Brain microvascular endothelial cell (primary cell): Measurements from ENCODE around the gene B3GNT2.
A peak's percentile ranks its signal among the peaks of the same experiment; 100 is the strongest.

Source experiments
- DNase-seq: peaks from one replicate; pipeline ENCODE4 v3.0.0-alpha.2; 2020
- H3K27ac ChIP-seq: fragments of 250-450 bp; sonication (Bioruptor Pico); 2 replicates; pipeline ENCODE4 v1.5.1; 2020; ENCODE audit warnings: mild to moderate bottlenecking, moderate library complexity
- H3K27me3 ChIP-seq: fragments of 250-450 bp; sonication (Bioruptor Pico); replicated peaks from 2 replicates; pipeline ENCODE4 v1.5.1; 2020; ENCODE audit warnings: mild to moderate bottlenecking
- H3K36me3 ChIP-seq: fragments of 250-450 bp; sonication (Bioruptor Pico); replicated peaks from 2 replicates; pipeline ENCODE4 v1.5.1; 2020; ENCODE audit warnings: mild to moderate bottlenecking
- H3K4me3 ChIP-seq: 2 replicates; pipeline ENCODE4 v1.5.1; 2011; ENCODE audit warnings: low read depth, mild to moderate bottlenecking, control low read depth, low read length, moderate library complexity
- CTCF ChIP-seq: IDR thresholded peaks from 2 replicates; pipeline ENCODE4 v1.5.1; 2011; ENCODE audit warnings: low read depth, mild to moderate bottlenecking, moderate library complexity, low read length, control low read depth, inconsistent platforms; ENCODE audit errors: missing control alignments
- in situ Hi-C: cut with HindIII; loops from 2 replicates; pipeline ENCODE4 v1.10.0; 2017; ENCODE audit warnings: low sequenced_read_pairs, low pct_ligation_motif_present

B3GNT2 gene

GRCh38 chr2:62189196-62189595 lies 6.7 kb upstream of the B3GNT2 start:
- H3K36me3 ChIP-seq, result no peaks in the 10 kb centered on the region
- TF ChIP-seq CTCF, result no peak
- DNase-seq, result no peak
- in situ Hi-C loops, result no loop called here
- no peak overlapping the region for H3K4me3 ChIP-seq
- no peaks in the 10 kb centered on the region for H3K27me3 ChIP-seq
- H3K27ac ChIP-seq, result no peak overlapping the region

GRCh38 chr2:62192811-62193210 lies 3.1 kb upstream of the B3GNT2 start:
- H3K27ac ChIP-seq, result no peak overlapping the region
- TF ChIP-seq CTCF, result no peak
- H3K36me3 ChIP-seq, result no peaks in the 10 kb centered on the region
- in situ Hi-C loops, result no loop called here
- no peak overlapping the region for H3K4me3 ChIP-seq
- no peaks in the 10 kb centered on the region for H3K27me3 ChIP-seq
- no peak for DNase-seq

- DNase-seq, result no peak
- H3K4me3 ChIP-seq, result peak overlapping the region; percentile 90
- no peaks in the 10 kb centered on the region for H3K27me3 ChIP-seq
- in situ Hi-C loops, result no loop called here
- no peaks in the 10 kb centered on the region for H3K36me3 ChIP-seq
- no peak for TF ChIP-seq CTCF
- H3K27ac ChIP-seq, result no peak overlapping the region
These were observed 1.1 kb upstream of the B3GNT2 start for GRCh38 chr2:62194558-62195420.

- peak overlapping the region; percentile 90 for H3K4me3 ChIP-seq
- H3K36me3 ChIP-seq, result no peaks in the 10 kb centered on the region
- in situ Hi-C loops, result no loop called here
- no peaks in the 10 kb centered on the region for H3K27me3 ChIP-seq
- H3K27ac ChIP-seq, result peak overlapping the region; percentile 58
- TF ChIP-seq CTCF, result no peak
- no peak for DNase-seq
These were observed 475 bp downstream of the B3GNT2 start for GRCh38 chr2:62196278-62196901.

GRCh38 chr2:62197011-62197924 lies 1.4 kb downstream of the B3GNT2 start:
- H3K27me3 ChIP-seq, result no peaks in the 10 kb centered on the region
- peak; percentile 4 for TF ChIP-seq CTCF
- in situ Hi-C loops, result no loop called here
- H3K27ac ChIP-seq, result no peak overlapping the region
- DNase-seq, result no peak
- no peaks in the 10 kb centered on the region for H3K36me3 ChIP-seq
- H3K4me3 ChIP-seq, result peak overlapping the region; percentile 90
